ENCODE measurements around the gene ACSS3.
"Not testable (repeated sequence)": the region's sequence is repeated elsewhere in the genome, so short reads cannot be mapped to it uniquely, and the experiment has no call there.

Gene ACSS3

GRCh38 chr12:81167694-81168093 is 89.8 kb downstream of the ACSS3 start:
- DNase-seq (ENCODE audit: low spot score) = no peak

GRCh38 chr12:81168445-81168844 is 90.6 kb downstream of the ACSS3 start:
- DNase-seq (ENCODE audit: low spot score) = no peak

DNA sequence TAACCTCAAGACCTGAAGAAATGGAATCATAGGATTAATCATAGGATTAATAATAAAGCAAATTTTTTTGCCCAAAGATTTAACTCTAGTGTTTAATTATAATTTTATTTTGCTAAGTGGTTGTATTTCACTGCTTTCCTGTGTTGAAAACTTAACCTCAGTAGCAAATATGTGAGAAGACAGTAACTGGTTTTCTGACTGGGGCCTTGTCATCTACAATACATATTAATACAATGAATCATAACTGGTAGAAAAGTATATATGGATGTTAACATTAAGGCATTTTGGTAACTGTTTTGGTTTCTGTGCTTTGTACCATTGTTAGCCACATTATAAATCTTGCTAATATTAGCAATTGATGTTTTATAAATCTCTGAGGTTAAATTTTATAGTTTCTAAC is 92.2 kb downstream of the ACSS3 start:
- no peak for DNase-seq (ENCODE audit: low spot score)

DNA sequence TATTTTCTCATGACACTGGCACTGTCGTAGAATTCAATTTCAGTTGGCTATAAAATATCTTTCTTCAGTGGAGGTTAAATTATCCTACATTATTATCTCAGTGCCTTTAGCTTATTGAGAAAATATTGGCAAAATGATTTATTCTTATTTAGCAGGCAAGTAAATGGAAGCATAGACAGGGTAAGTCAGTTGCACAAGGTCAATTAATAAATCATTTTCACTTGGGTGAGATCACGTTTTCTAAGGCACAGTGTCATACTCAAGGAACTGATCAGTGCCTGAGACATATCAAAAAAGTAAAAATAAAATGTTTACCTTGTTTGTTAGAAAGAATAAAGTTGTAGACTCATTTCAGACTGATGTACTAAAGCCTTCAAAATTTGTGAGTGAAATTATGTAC is 95.0 kb downstream of the ACSS3 start:
- no peak for DNase-seq (ENCODE audit: low spot score)

DNA sequence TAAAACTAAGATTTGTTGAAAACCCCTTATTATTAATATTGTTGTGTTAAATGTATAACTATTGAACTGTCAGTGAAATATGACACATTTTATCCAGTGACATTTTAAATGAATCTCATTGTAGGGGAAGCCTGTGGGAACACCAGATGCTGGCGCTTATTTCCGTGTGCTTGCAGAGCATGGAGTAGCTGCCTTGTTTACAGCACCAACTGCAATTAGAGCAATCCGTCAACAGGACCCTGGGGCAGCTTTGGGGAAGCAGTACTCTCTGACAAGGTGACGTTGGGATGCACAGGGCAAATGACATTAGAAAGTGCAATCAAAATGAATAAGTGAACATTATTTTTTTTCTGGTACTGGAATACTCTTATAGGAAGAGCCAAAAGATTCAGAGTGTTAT is 96.8 kb downstream of the ACSS3 start:
- DNase-seq (ENCODE audit: low spot score) = no peak

DNA sequence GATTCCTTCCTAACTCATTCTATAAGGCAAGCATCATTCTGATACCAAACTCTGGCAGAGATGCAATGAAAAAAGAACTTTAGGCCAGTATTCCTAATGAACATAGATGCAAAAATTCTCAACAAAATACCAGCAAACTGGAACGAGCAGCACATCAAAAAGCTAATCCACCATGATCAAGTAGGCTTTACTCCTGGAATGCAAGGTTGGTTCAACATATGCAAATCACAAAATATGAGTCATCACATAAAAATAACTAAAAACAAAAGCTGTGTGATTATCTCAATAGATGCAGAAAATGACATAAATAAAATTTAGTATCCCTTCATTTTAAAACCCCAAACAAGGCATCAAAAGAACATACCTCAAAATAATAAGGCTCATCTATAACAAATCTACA is 98.9 kb downstream of the ACSS3 start:
- no peak for DNase-seq (ENCODE audit: low spot score)

- DNase-seq (ENCODE audit: low spot score) = no peak
These were observed 103.8 kb downstream of the ACSS3 start for GRCh38 chr12:81181691-81182090.

- no peak for DNase-seq (ENCODE audit: low spot score)
These were observed 109.8 kb downstream of the ACSS3 start for GRCh38 chr12:81187686-81188085.

DNA sequence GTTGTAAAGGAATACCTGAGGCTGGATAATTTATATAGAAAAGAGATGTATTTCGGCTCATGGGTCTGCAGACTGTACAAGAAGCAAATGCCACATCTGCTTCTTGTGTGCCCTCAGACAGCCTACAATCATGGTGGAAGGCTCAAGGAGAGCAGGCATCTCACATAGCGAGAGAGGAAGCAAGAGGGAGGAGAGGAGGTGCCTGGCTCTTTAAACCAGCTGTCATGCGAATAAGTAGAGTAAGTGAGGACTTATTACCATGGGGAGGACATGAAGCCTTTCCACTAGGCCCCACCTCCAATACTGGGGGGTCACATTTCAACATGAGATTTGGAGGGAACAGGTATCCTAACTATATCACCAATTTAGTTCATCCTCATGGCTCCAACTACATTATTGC is 118.7 kb downstream of the ACSS3 start:
- DNase-seq (ENCODE audit: low spot score) = no peak

DNA sequence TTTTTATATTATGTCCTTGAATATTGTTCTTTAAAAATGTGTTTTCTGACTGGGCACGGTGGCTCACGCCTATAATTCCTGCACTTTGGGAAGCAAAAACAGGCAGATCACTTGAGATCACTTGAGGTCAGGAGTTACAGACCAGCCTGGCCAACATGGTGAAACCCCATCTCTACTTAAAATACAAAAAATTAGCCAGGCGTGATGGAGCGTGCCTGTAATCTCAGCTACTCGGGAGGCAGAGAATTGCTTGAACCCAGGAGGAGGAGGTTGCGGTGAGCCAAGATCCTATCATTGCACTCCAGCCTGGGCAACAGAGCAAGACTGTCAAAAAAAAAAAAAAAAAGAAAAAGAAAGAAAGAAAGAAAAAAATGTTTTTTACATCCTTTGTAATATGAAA is 122.7 kb downstream of the ACSS3 start:
- DNase-seq (ENCODE audit: low spot score) = not testable (repeated sequence)

DNA sequence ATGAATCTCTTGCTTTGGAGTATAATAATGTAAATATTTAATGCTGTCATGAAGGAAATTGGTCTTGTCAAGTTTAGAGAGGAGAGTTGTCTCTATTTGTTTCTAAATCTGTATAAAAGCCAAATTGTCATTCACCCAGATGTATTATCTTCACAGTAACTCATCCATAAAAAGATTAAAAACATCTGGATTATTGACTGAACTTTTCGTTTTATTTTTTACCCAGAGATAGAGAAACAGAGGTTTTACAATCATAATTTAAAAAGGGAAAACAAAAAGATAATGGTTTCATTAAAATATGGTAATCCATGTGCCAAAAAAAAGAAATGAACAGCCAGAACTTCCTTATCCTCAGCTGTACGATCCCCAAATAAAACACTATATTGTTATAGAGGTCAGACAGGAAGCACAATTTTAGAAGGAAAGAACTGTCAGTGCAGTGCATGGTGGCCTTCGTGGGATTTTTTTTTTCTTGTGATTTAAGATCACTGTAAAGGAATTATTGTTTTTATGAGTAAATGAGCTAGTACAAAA is 125.9 kb downstream of the ACSS3 start:
- no peak for DNase-seq (ENCODE audit: low spot score)

DNA sequence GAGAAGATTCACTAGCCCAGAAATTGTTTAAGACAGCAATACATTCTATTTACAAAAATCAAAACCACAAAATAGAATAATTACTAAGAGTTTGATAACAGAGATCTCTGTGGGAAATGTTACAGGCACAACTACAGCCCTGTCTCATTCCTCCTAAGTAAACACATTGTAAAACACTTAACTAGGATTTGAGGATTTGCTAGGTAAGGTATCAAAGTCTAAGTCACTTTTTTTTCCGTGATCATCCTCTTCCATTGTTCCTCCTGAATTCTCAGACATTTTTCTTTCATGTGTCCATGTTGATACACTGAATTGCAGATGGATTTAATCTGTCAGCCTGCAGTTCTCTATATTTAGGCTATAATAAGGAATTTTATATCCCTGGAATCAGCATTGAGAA is 127.5 kb downstream of the ACSS3 start:
- DNase-seq (ENCODE audit: low spot score) = no peak

GRCh38 chr12:81206429-81206828 is 128.6 kb downstream of the ACSS3 start:
- no peak for DNase-seq (ENCODE audit: low spot score)

DNA sequence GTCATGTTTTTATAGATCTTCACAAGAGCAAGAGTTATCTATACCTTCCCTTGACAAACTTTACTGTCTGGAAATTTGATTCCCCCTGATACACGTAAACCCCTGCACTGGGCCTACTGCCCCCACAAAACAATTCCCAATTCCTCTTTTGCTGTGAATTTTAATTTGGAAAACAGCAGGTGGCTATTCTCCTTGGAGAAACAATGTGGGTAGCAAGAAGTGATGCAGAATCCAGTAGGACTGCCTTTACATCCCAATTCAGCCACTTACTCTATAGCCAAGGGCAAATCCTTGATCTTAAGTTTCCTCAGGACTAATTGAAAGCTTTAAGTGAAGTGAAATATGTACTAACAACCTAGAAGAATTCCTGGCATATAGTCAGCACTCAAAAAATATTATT is 129.3 kb downstream of the ACSS3 start:
- no peak for DNase-seq (ENCODE audit: low spot score)

GRCh38 chr12:81207664-81208063 is 129.8 kb downstream of the ACSS3 start:
- no peak for DNase-seq (ENCODE audit: low spot score)

- no peak for DNase-seq (ENCODE audit: low spot score)
These were observed 130.5 kb downstream of the ACSS3 start for GRCh38 chr12:81208187-81208911.

- no peak for DNase-seq (ENCODE audit: low spot score)
These were observed 131.1 kb downstream of the ACSS3 start for GRCh38 chr12:81209012-81209411.

DNA sequence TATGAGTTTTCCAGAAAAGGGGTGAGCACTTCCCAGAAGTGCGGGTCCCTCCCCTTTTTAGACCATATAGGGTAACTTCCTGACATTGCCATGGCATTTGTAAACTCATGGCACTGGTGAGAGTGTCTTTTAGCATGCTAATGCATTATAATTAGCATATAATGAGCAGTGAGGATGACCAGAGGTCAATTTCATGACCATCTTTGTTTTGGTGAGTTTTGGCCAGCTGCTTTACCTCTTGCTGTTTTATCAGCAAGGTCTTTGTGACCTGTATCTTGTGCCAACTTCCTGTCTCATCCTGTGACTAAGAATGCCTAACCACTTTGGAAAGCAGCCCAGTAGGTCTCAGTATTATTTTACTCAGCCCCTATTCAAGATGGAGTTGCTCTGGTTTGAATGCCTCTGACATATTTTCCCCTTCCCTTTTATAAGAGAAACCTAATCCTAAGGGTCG is 131.9 kb downstream of the ACSS3 start:
- DNase-seq (ENCODE audit: low spot score) = not testable (repeated sequence)

GRCh38 chr12:81211306-81211705 is 133.4 kb downstream of the ACSS3 start:
- no peak for DNase-seq (ENCODE audit: low spot score)

GRCh38 chr12:81212996-81213696 is 135.3 kb downstream of the ACSS3 start:
- DNase-seq (ENCODE audit: low spot score) = no peak

GRCh38 chr12:81216739-81217138 is 138.9 kb downstream of the ACSS3 start:
- DNase-seq (ENCODE audit: low spot score) = no peak

DNA sequence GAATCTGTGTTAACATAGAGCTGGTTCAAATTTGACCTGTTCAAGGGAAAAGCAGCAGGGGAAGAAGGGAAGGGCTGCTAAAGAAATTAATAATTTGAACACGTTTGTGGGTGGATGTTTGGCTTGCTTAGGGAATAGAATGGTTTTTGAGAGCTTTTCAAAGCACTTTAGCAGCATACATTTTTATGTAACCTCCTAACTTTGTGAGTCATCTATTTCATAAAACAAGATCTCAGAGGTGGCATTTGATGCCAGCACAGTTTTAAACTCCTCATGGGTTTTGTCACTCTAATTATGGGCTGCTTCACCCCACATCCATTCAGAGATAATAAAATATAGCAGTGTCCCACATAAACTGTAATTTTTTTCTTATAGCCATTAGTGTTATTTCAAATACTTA is 143.8 kb downstream of the ACSS3 start:
- no peak for DNase-seq (ENCODE audit: low spot score)

DNA sequence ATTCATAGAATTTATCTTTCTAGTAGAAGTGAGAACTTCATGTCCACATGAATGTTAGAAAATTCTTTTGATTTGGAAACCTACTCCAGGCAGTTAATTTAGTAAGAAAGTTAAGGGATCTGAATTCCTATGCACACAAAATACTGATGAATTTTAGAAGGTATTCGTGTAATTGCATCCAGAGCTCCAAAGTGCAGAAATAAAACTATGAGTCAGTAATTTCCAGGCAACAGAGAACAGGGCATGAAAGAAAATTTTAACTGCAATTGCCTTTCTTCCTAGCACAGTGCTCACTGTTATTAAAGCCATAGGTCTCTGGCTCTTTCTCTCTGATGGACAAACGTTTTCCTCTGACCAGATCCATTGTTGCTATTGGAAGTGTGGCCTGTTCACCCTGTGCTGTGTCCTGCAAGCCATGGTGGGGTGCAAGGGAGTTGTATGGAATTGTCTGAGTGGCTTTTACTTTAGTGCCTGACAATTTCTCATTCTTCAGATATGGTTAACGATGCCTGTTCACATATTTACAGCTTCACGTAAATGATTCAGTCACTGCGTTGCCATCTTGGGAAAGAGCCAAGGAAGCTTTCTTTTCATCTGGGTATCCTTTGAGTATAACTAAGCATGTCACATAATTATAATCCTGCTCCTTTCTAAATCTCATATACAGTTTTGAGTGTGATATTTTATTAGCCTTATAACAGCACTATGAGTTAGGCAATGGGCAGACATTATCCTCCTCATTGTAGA is 145.1 kb downstream of the ACSS3 start:
- no peak for DNase-seq (ENCODE audit: low spot score)

Data from left forelimb (tissue), 1 donor.